Spleen (tissue), 11 donors: ENCODE data around the gene MAP1LC3A. TPM values are rescaled to one million over a fixed set of nuclear protein-coding genes. Genes with fewer than 3 reads are reported as not detected.

Source experiments
- DNase-seq: peaks from one replicate; pipeline ENCODE4 v3.0.0-alpha.2; 2020
- H3K27ac ChIP-seq, 8 donors: fragments of 200-600 bp; sonication (generic) in 7 of 8; 1 replicate in 4 of 8; 2 replicates in 4 of 8; pipeline versions ENCODE4 v1.5.0 to v1.8.0; 2016 to 2021; ENCODE audit warnings: inconsistent platforms in 4 of 8, mild to moderate bottlenecking in 4 of 8, moderate library complexity in 1 of 8
- H3K27me3 ChIP-seq, 7 donors: fragments of 200-600 bp; sonication (generic) in 6 of 7; replicated peaks in 1 of 7; 1 replicate in 4 of 7; 2 replicates in 3 of 7; pipeline versions ENCODE4 v1.5.0 to v1.8.0; 2016 to 2021; ENCODE audit warnings: inconsistent platforms in 3 of 7, mild to moderate bottlenecking in 1 of 7
- H3K36me3 ChIP-seq, 6 donors: fragments of 200-600 bp; sonication (generic) in 5 of 6; 1 replicate in 4 of 6; 2 replicates in 2 of 6; pipeline versions ENCODE4 v1.5.0 to v1.8.0; 2016 to 2021; ENCODE audit warnings: inconsistent platforms in 2 of 6
- H3K4me1 ChIP-seq, 6 donors: fragments of 200-600 bp; sonication (generic) in 5 of 6; 1 replicate in 3 of 6; 2 replicates in 3 of 6; pipeline versions ENCODE4 v1.5.0 to v1.8.0; 2016 to 2021; ENCODE audit warnings: inconsistent platforms in 3 of 6
- H3K4me3 ChIP-seq, 8 donors: fragments of 200-600 bp; sonication (generic) in 7 of 8; 1 replicate in 4 of 8; 2 replicates in 4 of 8; pipeline versions ENCODE4 v1.5.0 to v1.8.0; 2016 to 2021; ENCODE audit warnings: inconsistent platforms in 4 of 8, mild to moderate bottlenecking in 4 of 8, moderate library complexity in 2 of 8
- H3K9me3 ChIP-seq, 8 donors: fragments of 200-600 bp; sonication (generic) in 7 of 8; 1 replicate in 4 of 8; 2 replicates in 4 of 8; pipeline versions ENCODE4 v1.5.0 to v1.8.0; 2016 to 2021; ENCODE audit warnings: inconsistent platforms in 4 of 8
- POLR2A ChIP-seq, 3 donors: fragments of 450-650 bp; IDR thresholded peaks; one replicate each; pipeline ENCODE4 v1.5.1; 2017; ENCODE audit warnings: antibody characterized with exemption in 3 of 3, mild to moderate bottlenecking in 1 of 3
- POLR2AphosphoS5 ChIP-seq, 3 donors: sonication (generic); formaldehyde crosslinking; IDR thresholded peaks; one replicate each; pipeline ENCODE4 v1.5.1; 2017; ENCODE audit warnings: antibody characterized with exemption in 3 of 3
- WGBS, 5 donors: extraction: QIAGEN DNeasy Blood & Tissue Kit in 3 of 5; methylation state at CpG; one replicate each; pipeline versions ENCODE4 v1.1.5 to v1.1.7; 2013 to 2018; 5-methylcytosine and 5-hydroxymethylcytosine counted together
- intact Hi-C: fragments of 100-400 bp; cut with DNase I; formaldehyde crosslinking; loops from one replicate; pipeline ENCODE4 v1.15.0; 2023; ENCODE audit warnings: low total_unique reads
- polyA plus RNA-seq, 3 donors: library from polyadenylated mRNA; stranded (reverse); fragments of 200-250 nt; gene quantifications; one replicate each; pipeline ENCODE4 v1.2.1, GENCODE V29; 2013
- total RNA-seq, 7 donors: library from RNA; depleted of rRNA in 3 of 7; stranded (reverse); fragments of >200 nt in 3 of 7; fragmentation: NEBNext Ultra II Directional in 4 of 7; extraction: Animal tissue kit (Norgen Biotek cat#: 25700) in 4 of 7; gene quantifications; one replicate each; pipeline versions ENCODE4 v1.1.0 to v1.2.1, GENCODE V29; 2016 to 2021
- TF ChIP-seq, protein P1 (sequence below), 11 experiments: fragments of 200-600 bp in 7 of 11; fragments of 450-650 bp in 4 of 11; sonication (generic) in 4 of 11; IDR thresholded peaks in 8 of 11; conservative IDR thresholded peaks in 3 of 11; 1 replicate in 7 of 11; 2 replicates in 4 of 11; pipeline versions ENCODE4 v1.4.0 to v1.8.0; 2016 to 2021; ENCODE audit warnings: antibody characterized with exemption in 11 of 11, inconsistent platforms in 4 of 11, mild to moderate bottlenecking in 1 of 11
- donor health status: healthy with polysubstance abuse.
- donor health status: DM: no; HTN: no; CAD: no; lungs with moderate emphysema.
- donor health status: DM: no; HTN: no; CAD: no.
- donor health status: Bipolar disorder and iron deficiency.
- donor health status: healthy.
- donor health status: DM: no; HTN: no; CAD: no.
- donor health status: DM: yes; HTN: yes; CAD: no.

Gene MAP1LC3A
- total and polyA plus RNA-seq, 10 donors = 13.0 to 56.7 (median 30.1) TPM

DNA sequence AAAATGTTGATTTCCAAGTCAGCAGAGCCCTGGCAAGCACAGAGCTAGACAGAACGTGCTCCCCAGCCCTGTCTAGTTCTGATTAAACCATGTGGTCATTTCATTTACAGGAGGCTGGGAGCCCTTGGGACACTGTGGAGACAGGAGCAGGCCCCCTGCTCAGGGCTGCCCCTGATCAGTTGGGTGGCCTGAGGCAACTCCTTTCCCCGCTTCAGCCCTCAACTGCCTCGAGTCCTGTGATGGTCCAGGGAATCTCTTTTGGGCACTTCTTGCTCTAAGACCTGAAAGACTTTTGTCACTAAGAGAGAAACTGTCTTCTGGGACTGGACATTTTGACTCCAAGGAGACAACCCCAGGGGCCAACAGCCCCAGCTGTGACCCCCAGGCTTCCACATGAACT lies 28.8 kb upstream of the MAP1LC3A start:
- peaks cover 0 to 100% (median 77%) of the 10 kb centered on the region in 6 donors for H3K36me3 ChIP-seq
- intact Hi-C loops = no loop called here

DNA sequence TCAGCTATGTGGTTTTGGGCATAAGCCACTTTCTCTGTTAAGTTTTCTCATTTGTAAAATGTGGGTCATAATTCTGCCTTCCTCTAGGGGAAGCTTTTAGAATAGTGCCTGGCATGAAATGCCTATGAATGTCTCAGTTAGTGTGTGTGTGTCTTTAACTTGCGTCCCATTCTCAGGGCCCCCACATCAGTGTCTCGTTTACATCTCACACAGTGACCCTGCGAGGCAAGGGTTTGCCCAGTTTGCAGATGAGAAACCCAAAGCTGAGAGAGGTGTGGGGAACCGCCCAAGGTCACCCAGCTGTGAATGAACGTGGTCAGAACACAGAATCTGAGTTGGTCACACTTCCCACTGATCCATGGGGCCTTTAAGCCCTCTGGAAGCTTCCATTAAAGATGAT lies 28.2 kb upstream of the MAP1LC3A start:
- Histone ChIP-seq H3K4me3 (no peak overlapping the region), H3K27ac (no peak overlapping the region), H3K36me3 (peaks cover 6 to 100% (median 80%) of the 10 kb centered on the region in 6 donors), H3K9me3 (no peaks in the 10 kb centered on the region), H3K4me1 (peaks cover 0 to 33% (median 10%) of the 10 kb centered on the region in 6 donors), H3K27me3 (no peaks in the 10 kb centered on the region)
- TF ChIP-seq, protein P1, sequence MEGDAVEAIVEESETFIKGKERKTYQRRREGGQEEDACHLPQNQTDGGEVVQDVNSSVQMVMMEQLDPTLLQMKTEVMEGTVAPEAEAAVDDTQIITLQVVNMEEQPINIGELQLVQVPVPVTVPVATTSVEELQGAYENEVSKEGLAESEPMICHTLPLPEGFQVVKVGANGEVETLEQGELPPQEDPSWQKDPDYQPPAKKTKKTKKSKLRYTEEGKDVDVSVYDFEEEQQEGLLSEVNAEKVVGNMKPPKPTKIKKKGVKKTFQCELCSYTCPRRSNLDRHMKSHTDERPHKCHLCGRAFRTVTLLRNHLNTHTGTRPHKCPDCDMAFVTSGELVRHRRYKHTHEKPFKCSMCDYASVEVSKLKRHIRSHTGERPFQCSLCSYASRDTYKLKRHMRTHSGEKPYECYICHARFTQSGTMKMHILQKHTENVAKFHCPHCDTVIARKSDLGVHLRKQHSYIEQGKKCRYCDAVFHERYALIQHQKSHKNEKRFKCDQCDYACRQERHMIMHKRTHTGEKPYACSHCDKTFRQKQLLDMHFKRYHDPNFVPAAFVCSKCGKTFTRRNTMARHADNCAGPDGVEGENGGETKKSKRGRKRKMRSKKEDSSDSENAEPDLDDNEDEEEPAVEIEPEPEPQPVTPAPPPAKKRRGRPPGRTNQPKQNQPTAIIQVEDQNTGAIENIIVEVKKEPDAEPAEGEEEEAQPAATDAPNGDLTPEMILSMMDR (IDR thresholded peaks at IDR 0.05 in 8 of 11, conservative IDR thresholded peaks at IDR 0.05 in 3 of 11) = no peak
- TF ChIP-seq POLR2AphosphoS5 (IDR thresholded peaks at IDR 0.05) (no peak), POLR2A (IDR thresholded peaks at IDR 0.05) (no peak)
- 69 to 85% (median 80%) methylated on average over 5 of the region's 5 CpGs for WGBS, 5 donors
- intact Hi-C loops = no loop called here
- DNase-seq = peak; percentile 35

More for the DNA sequence above, 28.8 kb upstream of the MAP1LC3A start:
- Histone ChIP-seq H3K4me3 (no peak overlapping the region), H3K4me1 (peaks cover 0 to 35% (median 11%) of the 10 kb centered on the region in 6 donors), H3K9me3 (no peaks in the 10 kb centered on the region), H3K27me3 (no peaks in the 10 kb centered on the region), H3K27ac (no peak overlapping the region)
- 92 to 97% (median 94%) methylated on average over 3 of the region's 3 CpGs for WGBS, 5 donors
- TF ChIP-seq POLR2A (IDR thresholded peaks at IDR 0.05) (no peak), POLR2AphosphoS5 (IDR thresholded peaks at IDR 0.05) (no peak)
- TF ChIP-seq, protein P1 (IDR thresholded peaks at IDR 0.05 in 8 of 11, conservative IDR thresholded peaks at IDR 0.05 in 3 of 11) = no peak
- peak; percentile 20 for DNase-seq

DNA sequence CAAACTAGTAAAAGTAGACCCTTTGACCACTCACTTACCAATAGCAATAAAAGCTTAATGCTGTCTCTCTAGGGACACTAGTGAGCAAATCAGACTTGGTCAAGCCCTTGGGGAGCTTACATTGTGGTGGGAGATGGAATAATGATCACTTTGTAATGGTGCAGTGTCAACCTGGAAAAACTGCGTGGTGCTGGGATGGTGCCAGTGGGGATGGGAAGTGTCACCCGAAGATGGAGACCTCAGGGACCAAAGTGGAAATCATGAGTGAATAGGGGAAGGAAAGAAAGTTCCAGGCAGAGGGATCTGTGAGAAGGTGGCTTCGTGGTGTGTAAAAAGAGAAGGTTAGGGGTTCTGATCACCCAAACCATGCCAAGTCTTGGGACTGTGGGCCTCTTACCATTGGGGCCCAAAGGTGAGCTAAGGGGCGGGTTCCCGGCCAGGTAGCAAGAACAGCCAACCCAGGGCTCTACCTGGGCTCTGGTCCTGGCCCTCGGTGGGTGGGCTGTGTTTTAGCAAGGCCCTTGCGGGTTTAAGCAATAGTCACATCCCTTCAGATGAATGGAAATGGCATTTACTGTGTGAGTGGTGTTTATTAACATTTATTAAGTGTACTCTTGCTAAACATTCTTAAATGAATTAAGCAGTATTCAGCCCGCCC lies 26.8 kb upstream of the MAP1LC3A start:
- H3K27me3 ChIP-seq = no peaks in the 10 kb centered on the region
- no peak overlapping the region for H3K27ac ChIP-seq
- peaks cover 6 to 100% (median 91%) of the 10 kb centered on the region in 6 donors for H3K36me3 ChIP-seq
- H3K4me3 ChIP-seq = no peak overlapping the region
- TF ChIP-seq POLR2AphosphoS5 (IDR thresholded peaks at IDR 0.05) (no peak), POLR2A (IDR thresholded peaks at IDR 0.05) (no peak)
- TF ChIP-seq, protein P1 (IDR thresholded peaks at IDR 0.05 in 8 of 11, conservative IDR thresholded peaks at IDR 0.05 in 3 of 11) = no peak
- 80 to 97% (median 90%) methylated on average over 8 of the region's 8 CpGs for WGBS, 5 donors
- no peaks in the 10 kb centered on the region for H3K9me3 ChIP-seq
- H3K4me1 ChIP-seq = peaks cover 0 to 21% (median under 1%) of the 10 kb centered on the region in 6 donors
- no peak for DNase-seq
- intact Hi-C loops = no loop called here

DNA sequence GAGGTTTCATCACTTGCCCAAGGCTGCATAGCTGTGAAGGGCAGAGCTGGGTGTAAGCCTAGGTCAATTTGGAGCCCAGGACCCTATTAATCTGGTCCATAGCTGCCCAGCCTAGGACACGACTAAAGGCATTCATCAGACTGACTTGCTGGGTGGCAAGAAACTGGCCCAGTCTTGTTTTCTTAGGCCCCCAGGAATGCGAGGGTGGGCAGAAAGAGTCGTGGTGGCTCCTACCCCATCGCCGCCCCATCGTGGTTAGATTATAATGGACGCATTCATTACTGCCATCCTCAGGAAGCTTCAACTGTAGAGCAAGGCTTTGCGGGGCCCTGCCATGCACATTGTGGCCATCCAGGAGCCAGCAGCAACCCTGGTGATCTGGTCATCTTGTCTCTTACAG lies 26.2 kb upstream of the MAP1LC3A start:
- Histone ChIP-seq H3K4me1 (peaks cover 0 to 21% (median 0%) of the 10 kb centered on the region in 6 donors), H3K36me3 (peaks cover 6 to 100% (median 91%) of the 10 kb centered on the region in 6 donors), H3K9me3 (no peaks in the 10 kb centered on the region), H3K27ac (no peak overlapping the region), H3K4me3 (no peak overlapping the region), H3K27me3 (no peaks in the 10 kb centered on the region)
- WGBS, 5 donors = 84 to 93% (median 91%) methylated on average over 8 of the region's 8 CpGs
- intact Hi-C loops = no loop called here
- DNase-seq = peak; percentile 25
- TF ChIP-seq POLR2A (IDR thresholded peaks at IDR 0.05) = no peak
